GM12878 (cell line): ENCODE results near the gene TEX30. TPM values are rescaled to one million over a fixed set of nuclear protein-coding genes. Genes with fewer than 3 reads are reported as not detected.

Experiments used
- ATAC-seq: fragments of 200-7000 bp; cut with Tn5 transposase; 3 replicates; pipeline ENCODE4 v1.9.1; 2020; ENCODE audit warnings: mild to moderate bottlenecking, moderate library complexity
- BruUV-seq: library from RNA; stranded (reverse); fragments of 400-500 nt; replicated peaks from 2 replicates; lab custom pipeline; 2021; lab: Mats Ljungman, UMichigan
- CTCF ChIA-PET: fragments of 300-600 bp; sonication (Branson Sonifier 250); formaldehyde crosslinking; extraction: SDS; loops from one replicate; lab custom pipeline; 2021; ENCODE audit warnings: inconsistent platforms; lab: Yijun Ruan, JAX
- POLR2A ChIA-PET: fragments of 350-600 bp; formaldehyde crosslinking; extraction: SDS; loops from one replicate; lab custom pipeline; 2021; ENCODE audit warnings: inconsistent platforms; lab: Charles Lee
- RAD21 ChIA-PET: fragments of 300-600 bp; sonication (Branson Sonifier 250); formaldehyde crosslinking; loops from one replicate; lab custom pipeline; 2023; ENCODE audit warnings: antibody characterized with exemption; ENCODE audit not compliant: unreplicated experiment; lab: Charles Lee
- SMC1A ChIA-PET: fragments of 300-600 bp; sonication (Branson Sonifier 250); formaldehyde crosslinking; loops from one replicate; lab custom pipeline; 2023; ENCODE audit not compliant: unreplicated experiment, uncharacterized antibody; lab: Charles Lee
- DNase-seq: peaks from one replicate; pipeline ENCODE4 v3.0.0-alpha.2; 2011; ENCODE audit warnings: low read depth, low spot score
- FAIRE-seq: peaks from 3 replicates; lab custom pipeline; 2011; peaks lifted over from hg19 to GRCh38; lab: Jason Lieb, UNC
- H2AFZ ChIP-seq: 2 replicates; pipeline ENCODE4 v1.6.0; 2011; ENCODE audit warnings: low read depth, low read length, control low read depth; ENCODE audit not compliant: control insufficient read depth
- H3K27ac ChIP-seq: 2 replicates; pipeline ENCODE4 v1.5.1; 2011; ENCODE audit warnings: control low read depth; ENCODE audit not compliant: control insufficient read depth, insufficient read depth
- H3K27me3 ChIP-seq, 2 experiments: replicated peaks in 1 of 2; 2 replicates each; pipeline versions ENCODE4 v1.6.0 to v1.6.1; 2011; ENCODE audit warnings: low read length in 1 of 2; ENCODE audit not compliant: control insufficient read depth in 2 of 2, insufficient read depth in 2 of 2
- H3K36me3 ChIP-seq, 2 experiments: 2 replicates each; pipeline ENCODE4 v1.5.1; 2011; ENCODE audit warnings: low read length in 1 of 2; ENCODE audit not compliant: control insufficient read depth in 2 of 2, insufficient read depth in 2 of 2
- H3K4me1 ChIP-seq: 2 replicates; pipeline ENCODE4 v1.6.1; 2011; ENCODE audit warnings: mild to moderate bottlenecking, low read length, moderate library complexity, mixed read lengths; ENCODE audit not compliant: control insufficient read depth, insufficient read depth
- H3K4me2 ChIP-seq: 2 replicates; pipeline ENCODE4 v1.6.0; 2011; ENCODE audit warnings: control low read depth; ENCODE audit not compliant: control insufficient read depth, insufficient read depth
- H3K4me3 ChIP-seq: fragments of 200-600 bp; sonication (generic); 2 replicates; pipeline ENCODE4 v1.5.1; 2016
- H3K79me2 ChIP-seq: 2 replicates; pipeline ENCODE4 v1.6.0; 2011; ENCODE audit warnings: low read length; ENCODE audit not compliant: control insufficient read depth, insufficient read depth
- H3K9ac ChIP-seq: 2 replicates; pipeline ENCODE4 v1.8.0; 2011; ENCODE audit warnings: low read length, control low read depth, mixed read lengths; ENCODE audit not compliant: control insufficient read depth, insufficient read depth
- H3K9me3 ChIP-seq: replicated peaks from 3 replicates; pipeline ENCODE4 v1.5.1; 2011; ENCODE audit warnings: mild to moderate bottlenecking, low read length; ENCODE audit not compliant: control insufficient read depth, insufficient read depth
- H4K20me1 ChIP-seq: 2 replicates; pipeline ENCODE4 v1.6.0; 2011; ENCODE audit not compliant: control insufficient read depth, insufficient read depth
- PML ChIP-seq: IDR thresholded peaks from 2 replicates; pipeline ENCODE4 v1.6.1; 2012; ENCODE audit warnings: low read length, inconsistent platforms
- WGBS: methylation state at CpG from one replicate; pipeline ENCODE4 v1.1.6; 2016; ENCODE audit warnings: low lambda C conversion rate; ENCODE audit not compliant: insufficient replicate concordance, insufficient coverage; ENCODE audit errors: missing lambda C conversion rate; 5-methylcytosine and 5-hydroxymethylcytosine counted together
- in situ Hi-C: fragments of 300-500 bp; cut with MboI; formaldehyde crosslinking; loops from 9 replicates; pipeline ENCODE4 v1.14.3; 2018; ENCODE audit warnings: mixed read lengths
- intact Hi-C: fragments of 100-400 bp; cut with micrococcal nuclease; formaldehyde crosslinking; loops from one replicate; pipeline ENCODE4 v1.14.2; 2022; ENCODE audit not compliant: unreplicated experiment
- polyA plus RNA-seq, 11 experiments: library from polyadenylated mRNA; depleted of rRNA in 4 of 11; unstranded in 6 of 11; stranded (reverse) in 5 of 11; fragments of >200 nt; fragmentation: Nextera tagmentation in 4 of 11; fragmentation: Illumina TruSeq in 1 of 11; extraction: Ambion mirVana in 4 of 11; extraction: Trizol in 1 of 11; gene quantifications; 1 replicate in 1 of 11; 2 replicates in 10 of 11; pipeline versions ENCODE4 v1.2.1 to v1.2.3, GENCODE V29; 2011 to 2016; ENCODE audit warnings: inconsistent platforms in 2 of 11, missing spikeins in 2 of 11, low read depth in 1 of 11
- total RNA-seq, 4 experiments: library from RNA; depleted of rRNA in 3 of 4; stranded (reverse); fragments of >200 nt in 3 of 4; fragmentation: Illumina TruSeq in 1 of 4; extraction: Trizol in 1 of 4; gene quantifications; 2 replicates each; pipeline versions ENCODE4 v1.2.1 to v1.2.3, GENCODE V29; 2013 to 2021
- TF ChIP-seq, protein P1 (sequence below): fragments of 150-350 bp; IDR thresholded peaks from 2 replicates; pipeline ENCODE4 v1.6.1; 2014; ENCODE audit warnings: mild to moderate bottlenecking, low read depth, low read length

Gene TEX30
- total and polyA plus RNA-seq, 10 of the 15 experiments (the other 5 are each of a cell fraction or from before 2014, with no cell fraction given): 19.7 to 114 (median 25.0) TPM

- Histone ChIP-seq H3K27ac (no peak overlapping the region), H3K9ac (no peak overlapping the region), H4K20me1 (no peaks in the 10 kb centered on the region), H3K27me3 (no peaks in the 10 kb centered on the region), H3K4me1 (peaks cover 11% of the 10 kb centered on the region), H3K4me2 (peak overlapping the region; percentile 85), H3K79me2 (peaks cover 11% of the 10 kb centered on the region), H2AFZ (no peak overlapping the region), H3K4me3 (peak overlapping the region; percentile 89; the same call in 1 of the 2 replicates), H3K36me3 (no peaks in the 10 kb centered on the region), H3K9me3 (no peaks in the 10 kb centered on the region)
- SMC1A ChIA-PET: interaction anchor here (0.6 to 4.9 kb wide), 2 partner anchors 28 to 966 kb away, joined by 3 to 22 read pairs; partner anchors contain the start of genes BIVM and POGLUT2
- RAD21 ChIA-PET: no interaction called here
- no peak for ATAC-seq
- no peak for FAIRE-seq
- intact Hi-C loops: loop anchor here (2.0 to 5.0 kb wide), 2 partner anchors 40 to 175 kb away; partner anchors contain the start of gene TPP2
- POLR2A ChIA-PET: interaction anchor here (0.6 to 1.6 kb wide), 5 partner anchors 10 to 251 kb away, joined by 3 to 4 read pairs (median 3); no protein-coding TSS in a partner anchor
- DNase-seq: no peak
- CTCF ChIA-PET: interaction anchor here (1.0 to 1.8 kb wide), 3 partner anchors 42 to 193 kb away, joined by 3 to 5 read pairs (median 3); partner anchors contain the start of gene ERCC5
- no TSS peak for BruUV-seq
- TF ChIP-seq, protein P1, sequence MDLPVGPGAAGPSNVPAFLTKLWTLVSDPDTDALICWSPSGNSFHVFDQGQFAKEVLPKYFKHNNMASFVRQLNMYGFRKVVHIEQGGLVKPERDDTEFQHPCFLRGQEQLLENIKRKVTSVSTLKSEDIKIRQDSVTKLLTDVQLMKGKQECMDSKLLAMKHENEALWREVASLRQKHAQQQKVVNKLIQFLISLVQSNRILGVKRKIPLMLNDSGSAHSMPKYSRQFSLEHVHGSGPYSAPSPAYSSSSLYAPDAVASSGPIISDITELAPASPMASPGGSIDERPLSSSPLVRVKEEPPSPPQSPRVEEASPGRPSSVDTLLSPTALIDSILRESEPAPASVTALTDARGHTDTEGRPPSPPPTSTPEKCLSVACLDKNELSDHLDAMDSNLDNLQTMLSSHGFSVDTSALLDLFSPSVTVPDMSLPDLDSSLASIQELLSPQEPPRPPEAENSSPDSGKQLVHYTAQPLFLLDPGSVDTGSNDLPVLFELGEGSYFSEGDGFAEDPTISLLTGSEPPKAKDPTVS: no peak
- no peak for TF ChIP-seq PML
- in situ Hi-C loops: no loop called here
- WGBS: 98% methylated on average over 16 of the region's 16 CpGs
Observed at GRCh38 chr13:102772042-102772425, 1.6 kb downstream of the TEX30 start.
